GM12878 (cell line): ENCODE data around the gene FAN1.

Source experiments
- BHLHE40 ChIP-seq, 2 experiments: fragments of 450-650 bp in 1 of 2; IDR thresholded peaks; 2 replicates each; pipeline ENCODE4 v1.6.1; 2011 to 2017; ENCODE audit warnings: low read depth in 2 of 2, borderline replicate concordance in 1 of 2, improper control_type of control experiment in 1 of 2, low read length in 1 of 2, mild to moderate bottlenecking in 1 of 2
- CBX5 ChIP-seq: sonication (generic); IDR thresholded peaks from 2 replicates; pipeline ENCODE4 v1.6.1; 2016; ENCODE audit warnings: low read depth, moderate library complexity, mild to moderate bottlenecking, inconsistent platforms
- EP300 ChIP-seq, 2 experiments: fragments of 150-350 bp in 1 of 2; IDR thresholded peaks; 2 replicates each; pipeline ENCODE4 v1.6.1; 2011 to 2012; ENCODE audit warnings: low read depth in 2 of 2, low read length in 2 of 2, borderline replicate concordance in 1 of 2, improper control_type of control experiment in 1 of 2, inconsistent platforms in 1 of 2; ENCODE audit not compliant: control insufficient read depth in 1 of 2
- EZH2 ChIP-seq: IDR thresholded peaks from 2 replicates; pipeline ENCODE4 v1.6.1; 2012; ENCODE audit warnings: low read depth, mild to moderate bottlenecking, control low read depth, inconsistent platforms, low read length, borderline replicate concordance; ENCODE audit not compliant: control insufficient read depth
- HCFC1 ChIP-seq: fragments of 150-350 bp; IDR thresholded peaks from 2 replicates; pipeline ENCODE4 v1.6.1; 2014; ENCODE audit warnings: low read length
- POLR2A ChIP-seq: IDR thresholded peaks from 2 replicates; pipeline ENCODE4 v1.6.1; 2011; ENCODE audit warnings: low read depth, mild to moderate bottlenecking, low read length
- SMAD5 ChIP-seq: IDR thresholded peaks from 2 replicates; pipeline ENCODE4 v1.6.1; 2016; ENCODE audit warnings: antibody characterized with exemption, low read depth
- SUPT20H ChIP-seq: IDR thresholded peaks from 2 replicates; pipeline ENCODE4 v1.6.1; 2011; ENCODE audit warnings: low read depth, mild to moderate bottlenecking, low read length, moderate library complexity, borderline replicate concordance; ENCODE audit not compliant: control insufficient read depth
- TF ChIP-seq, protein P1 (sequence below), 3 experiments: IDR thresholded peaks in 2 of 3; conservative IDR thresholded peaks in 1 of 3; 2 replicates each; pipeline ENCODE4 v1.5.1; 2011; ENCODE audit warnings: low read depth in 3 of 3, low read length in 3 of 3, mild to moderate bottlenecking in 3 of 3, control low read depth in 2 of 3, moderate library complexity in 2 of 3, inconsistent platforms in 1 of 3, mixed read lengths in 1 of 3; ENCODE audit not compliant: control insufficient read depth in 2 of 3, insufficient read depth in 1 of 3; ENCODE audit errors: extremely low read depth in 1 of 3
- TF ChIP-seq, protein P2 (sequence below): fragments of 450-650 bp; IDR thresholded peaks from 2 replicates; pipeline ENCODE4 v1.6.1; 2017; ENCODE audit warnings: low read depth, mild to moderate bottlenecking, moderate library complexity
- TF ChIP-seq, protein P3 (sequence below): fragments of 150-350 bp; IDR thresholded peaks from 2 replicates; pipeline ENCODE4 v1.6.1; 2016; ENCODE audit warnings: low read depth, low read length

DNA sequence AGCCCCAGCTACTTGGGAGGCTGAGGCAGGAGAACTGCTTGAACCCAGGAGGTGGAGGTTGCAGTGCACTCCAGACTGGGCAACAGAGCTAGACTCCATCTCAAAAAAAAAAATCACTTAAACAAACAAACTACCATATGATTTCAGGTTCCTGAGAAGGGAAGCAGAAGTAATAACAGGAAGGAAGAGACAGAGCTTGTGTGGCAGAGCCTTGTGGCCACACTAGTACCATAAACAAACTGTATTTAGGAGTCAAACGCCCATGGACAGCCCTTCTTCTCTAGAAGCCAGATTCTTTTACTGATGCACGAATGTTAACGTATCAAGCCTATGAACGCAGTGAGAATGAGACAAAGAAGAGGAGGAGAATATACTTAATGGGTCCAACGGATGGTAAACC is 75.7 kb downstream of the FAN1 start:
- TF ChIP-seq, protein P1, sequence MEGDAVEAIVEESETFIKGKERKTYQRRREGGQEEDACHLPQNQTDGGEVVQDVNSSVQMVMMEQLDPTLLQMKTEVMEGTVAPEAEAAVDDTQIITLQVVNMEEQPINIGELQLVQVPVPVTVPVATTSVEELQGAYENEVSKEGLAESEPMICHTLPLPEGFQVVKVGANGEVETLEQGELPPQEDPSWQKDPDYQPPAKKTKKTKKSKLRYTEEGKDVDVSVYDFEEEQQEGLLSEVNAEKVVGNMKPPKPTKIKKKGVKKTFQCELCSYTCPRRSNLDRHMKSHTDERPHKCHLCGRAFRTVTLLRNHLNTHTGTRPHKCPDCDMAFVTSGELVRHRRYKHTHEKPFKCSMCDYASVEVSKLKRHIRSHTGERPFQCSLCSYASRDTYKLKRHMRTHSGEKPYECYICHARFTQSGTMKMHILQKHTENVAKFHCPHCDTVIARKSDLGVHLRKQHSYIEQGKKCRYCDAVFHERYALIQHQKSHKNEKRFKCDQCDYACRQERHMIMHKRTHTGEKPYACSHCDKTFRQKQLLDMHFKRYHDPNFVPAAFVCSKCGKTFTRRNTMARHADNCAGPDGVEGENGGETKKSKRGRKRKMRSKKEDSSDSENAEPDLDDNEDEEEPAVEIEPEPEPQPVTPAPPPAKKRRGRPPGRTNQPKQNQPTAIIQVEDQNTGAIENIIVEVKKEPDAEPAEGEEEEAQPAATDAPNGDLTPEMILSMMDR (IDR thresholded peaks at IDR 0.05 in 2 of 3, conservative IDR thresholded peaks at IDR 0.05 in 1 of 3; ENCODE audit: control insufficient read depth in 2 of 3, extremely low read depth in 1 of 3, insufficient read depth in 1 of 3, low read depth in 3 of 3, low read length in 3 of 3), result no peak
- TF ChIP-seq EZH2 (no peak), SUPT20H (no peak), HCFC1 (no peak), BHLHE40 (IDR thresholded peaks at IDR 0.05; ENCODE audit: borderline replicate concordance in 1 of 2, low read depth in 2 of 2, low read length in 1 of 2) (no peak), SMAD5 (no peak), POLR2A (no peak), CBX5 (no peak), EP300 (IDR thresholded peaks at IDR 0.05; ENCODE audit: borderline replicate concordance in 1 of 2, control insufficient read depth in 1 of 2, low read depth in 2 of 2, low read length in 2 of 2) (no peak)
- TF ChIP-seq, protein P2, sequence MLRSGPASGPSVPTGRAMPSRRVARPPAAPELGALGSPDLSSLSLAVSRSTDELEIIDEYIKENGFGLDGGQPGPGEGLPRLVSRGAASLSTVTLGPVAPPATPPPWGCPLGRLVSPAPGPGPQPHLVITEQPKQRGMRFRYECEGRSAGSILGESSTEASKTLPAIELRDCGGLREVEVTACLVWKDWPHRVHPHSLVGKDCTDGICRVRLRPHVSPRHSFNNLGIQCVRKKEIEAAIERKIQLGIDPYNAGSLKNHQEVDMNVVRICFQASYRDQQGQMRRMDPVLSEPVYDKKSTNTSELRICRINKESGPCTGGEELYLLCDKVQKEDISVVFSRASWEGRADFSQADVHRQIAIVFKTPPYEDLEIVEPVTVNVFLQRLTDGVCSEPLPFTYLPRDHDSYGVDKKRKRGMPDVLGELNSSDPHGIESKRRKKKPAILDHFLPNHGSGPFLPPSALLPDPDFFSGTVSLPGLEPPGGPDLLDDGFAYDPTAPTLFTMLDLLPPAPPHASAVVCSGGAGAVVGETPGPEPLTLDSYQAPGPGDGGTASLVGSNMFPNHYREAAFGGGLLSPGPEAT, result no peak
- TF ChIP-seq, protein P3, sequence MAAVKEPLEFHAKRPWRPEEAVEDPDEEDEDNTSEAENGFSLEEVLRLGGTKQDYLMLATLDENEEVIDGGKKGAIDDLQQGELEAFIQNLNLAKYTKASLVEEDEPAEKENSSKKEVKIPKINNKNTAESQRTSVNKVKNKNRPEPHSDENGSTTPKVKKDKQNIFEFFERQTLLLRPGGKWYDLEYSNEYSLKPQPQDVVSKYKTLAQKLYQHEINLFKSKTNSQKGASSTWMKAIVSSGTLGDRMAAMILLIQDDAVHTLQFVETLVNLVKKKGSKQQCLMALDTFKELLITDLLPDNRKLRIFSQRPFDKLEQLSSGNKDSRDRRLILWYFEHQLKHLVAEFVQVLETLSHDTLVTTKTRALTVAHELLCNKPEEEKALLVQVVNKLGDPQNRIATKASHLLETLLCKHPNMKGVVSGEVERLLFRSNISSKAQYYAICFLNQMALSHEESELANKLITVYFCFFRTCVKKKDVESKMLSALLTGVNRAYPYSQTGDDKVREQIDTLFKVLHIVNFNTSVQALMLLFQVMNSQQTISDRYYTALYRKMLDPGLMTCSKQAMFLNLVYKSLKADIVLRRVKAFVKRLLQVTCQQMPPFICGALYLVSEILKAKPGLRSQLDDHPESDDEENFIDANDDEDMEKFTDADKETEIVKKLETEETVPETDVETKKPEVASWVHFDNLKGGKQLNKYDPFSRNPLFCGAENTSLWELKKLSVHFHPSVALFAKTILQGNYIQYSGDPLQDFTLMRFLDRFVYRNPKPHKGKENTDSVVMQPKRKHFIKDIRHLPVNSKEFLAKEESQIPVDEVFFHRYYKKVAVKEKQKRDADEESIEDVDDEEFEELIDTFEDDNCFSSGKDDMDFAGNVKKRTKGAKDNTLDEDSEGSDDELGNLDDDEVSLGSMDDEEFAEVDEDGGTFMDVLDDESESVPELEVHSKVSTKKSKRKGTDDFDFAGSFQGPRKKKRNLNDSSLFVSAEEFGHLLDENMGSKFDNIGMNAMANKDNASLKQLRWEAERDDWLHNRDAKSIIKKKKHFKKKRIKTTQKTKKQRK, result no peak
